GM06990 (cell line): ENCODE measurements around the gene NUP35.

Experiments used
- DNase-seq: peaks from one replicate; pipeline ENCODE4 v3.0.0-alpha.2; 2011; ENCODE audit not compliant: insufficient read length; ENCODE audit errors: extremely low read depth
- H3K27me3 ChIP-seq: replicated peaks from 2 replicates; pipeline ENCODE4 v1.6.0; 2011; ENCODE audit warnings: low read length; ENCODE audit not compliant: control insufficient read depth, insufficient read depth
- H3K36me3 ChIP-seq: 2 replicates; pipeline ENCODE4 v1.5.1; 2011; ENCODE audit warnings: low read length; ENCODE audit not compliant: control insufficient read depth, insufficient read depth
- H3K4me3 ChIP-seq: replicated peaks from 2 replicates; pipeline ENCODE4 v1.5.1; 2011; ENCODE audit warnings: low read depth, mild to moderate bottlenecking, control low read depth, low read length
- CTCF ChIP-seq: IDR thresholded peaks from 2 replicates; pipeline ENCODE4 v1.5.1; 2011; ENCODE audit warnings: low read length, control low read depth, mild to moderate bottlenecking, inconsistent platforms; ENCODE audit not compliant: insufficient read depth, poor library complexity, severe bottlenecking

NUP35 gene

GRCh38 chr2:183124222-183124956, at the start of gene NUP35:
TSS of gene NUP35 (plus strand) at chr2:183124443. CDS start at chr2:183124458, 15 bp downstream.
- Histone ChIP-seq H3K4me3 (peak within 1 kb of the TSS; percentile 97), H3K27me3 (no peaks in the 10 kb centered on the region), H3K36me3 (no peaks in the 10 kb centered on the region)
- peak; percentile 87 for DNase-seq
- no peak for TF ChIP-seq CTCF

- no peak for TF ChIP-seq CTCF
- H3K4me3 ChIP-seq: peak overlapping the region; percentile 73
- peak; percentile 30 for DNase-seq
- peaks cover 2% of the 10 kb centered on the region; the same call in 1 of the 2 replicates for H3K27me3 ChIP-seq
- H3K36me3 ChIP-seq: no peaks in the 10 kb centered on the region
These were observed 46.1 kb upstream of the NUP35 start for GRCh38 chr2:183078163-183078463.

- no peaks in the 10 kb centered on the region for H3K36me3 ChIP-seq
- TF ChIP-seq CTCF: no peak
- peak; percentile 73 for DNase-seq
- peaks cover 2% of the 10 kb centered on the region; the same call in 1 of the 2 replicates for H3K27me3 ChIP-seq
- H3K4me3 ChIP-seq: peak within 1 kb of the TSS; percentile 73
These were observed 45.6 kb upstream of the NUP35 start, which contains the start of gene DUSP19 for GRCh38 chr2:183078464-183079138. TSS of gene DUSP19 (plus strand) at chr2:183078747. CDS start at chr2:183078934, 187 bp downstream.

GRCh38 chr2:183079139-183079775, 45.0 kb upstream of the NUP35 start:
- no peaks in the 10 kb centered on the region for H3K36me3 ChIP-seq
- no peak for DNase-seq
- peak overlapping the region; percentile 73 for H3K4me3 ChIP-seq
- peaks cover 2% of the 10 kb centered on the region; the same call in 1 of the 2 replicates for H3K27me3 ChIP-seq
- no peak for TF ChIP-seq CTCF

GRCh38 chr2:183081911-183082310, 42.3 kb upstream of the NUP35 start:
- no peak for DNase-seq
- Histone ChIP-seq H3K27me3 (no peaks in the 10 kb centered on the region), H3K4me3 (no peak overlapping the region), H3K36me3 (no peaks in the 10 kb centered on the region)
- TF ChIP-seq CTCF: no peak
